ENCODE data around the gene FBXL13.

FBXL13 gene

DNA sequence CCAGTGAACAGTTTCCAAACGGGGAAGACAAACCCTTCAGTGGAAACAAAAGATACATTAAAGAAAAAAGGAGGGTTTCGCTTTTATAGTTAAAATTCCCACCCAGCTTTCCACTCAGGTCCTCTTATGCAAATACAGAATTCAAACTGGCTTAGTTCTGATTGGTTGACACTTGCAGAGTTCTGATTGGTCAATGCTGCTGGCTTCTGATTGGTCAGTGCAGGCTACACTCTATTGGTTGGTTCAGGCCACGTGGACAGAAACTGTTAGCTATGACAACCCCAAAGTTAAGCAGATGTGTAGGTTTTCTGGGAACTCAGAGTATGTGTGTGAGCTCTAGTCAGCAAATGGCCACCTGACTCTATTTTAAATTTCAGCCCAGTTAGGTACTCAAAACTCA lies 80.0 kb downstream of the FBXL13 start:
- H3K4me3 ChIP-seq (ENCODE audit: low read length): no peak overlapping the region
- TF ChIP-seq, protein P1, sequence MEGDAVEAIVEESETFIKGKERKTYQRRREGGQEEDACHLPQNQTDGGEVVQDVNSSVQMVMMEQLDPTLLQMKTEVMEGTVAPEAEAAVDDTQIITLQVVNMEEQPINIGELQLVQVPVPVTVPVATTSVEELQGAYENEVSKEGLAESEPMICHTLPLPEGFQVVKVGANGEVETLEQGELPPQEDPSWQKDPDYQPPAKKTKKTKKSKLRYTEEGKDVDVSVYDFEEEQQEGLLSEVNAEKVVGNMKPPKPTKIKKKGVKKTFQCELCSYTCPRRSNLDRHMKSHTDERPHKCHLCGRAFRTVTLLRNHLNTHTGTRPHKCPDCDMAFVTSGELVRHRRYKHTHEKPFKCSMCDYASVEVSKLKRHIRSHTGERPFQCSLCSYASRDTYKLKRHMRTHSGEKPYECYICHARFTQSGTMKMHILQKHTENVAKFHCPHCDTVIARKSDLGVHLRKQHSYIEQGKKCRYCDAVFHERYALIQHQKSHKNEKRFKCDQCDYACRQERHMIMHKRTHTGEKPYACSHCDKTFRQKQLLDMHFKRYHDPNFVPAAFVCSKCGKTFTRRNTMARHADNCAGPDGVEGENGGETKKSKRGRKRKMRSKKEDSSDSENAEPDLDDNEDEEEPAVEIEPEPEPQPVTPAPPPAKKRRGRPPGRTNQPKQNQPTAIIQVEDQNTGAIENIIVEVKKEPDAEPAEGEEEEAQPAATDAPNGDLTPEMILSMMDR (conservative IDR thresholded peaks at IDR 0.05; ENCODE audit: low read depth, low read length): no peak
- DNase-seq (ENCODE audit: low read depth): no peak

DNA sequence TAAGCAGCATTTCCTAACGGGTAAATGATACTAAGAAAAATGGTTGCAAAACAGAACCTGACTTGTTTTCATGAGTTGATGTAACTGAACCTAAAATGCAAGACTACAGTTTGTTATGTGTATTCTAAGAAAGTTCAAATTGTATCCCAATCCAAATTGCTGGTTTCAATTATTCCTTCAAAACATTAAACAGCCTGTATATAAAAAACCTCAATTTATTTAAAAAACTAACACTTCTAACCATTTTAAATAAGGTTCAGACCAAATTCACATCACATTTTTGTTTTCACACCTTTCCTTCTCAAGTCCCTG lies 80.9 kb downstream of the FBXL13 start:
- TF ChIP-seq, protein P1 (conservative IDR thresholded peaks at IDR 0.05; ENCODE audit: low read depth, low read length): no peak
- no peak for DNase-seq (ENCODE audit: low read depth)
- no peak overlapping the region for H3K4me3 ChIP-seq (ENCODE audit: low read length)

DNA sequence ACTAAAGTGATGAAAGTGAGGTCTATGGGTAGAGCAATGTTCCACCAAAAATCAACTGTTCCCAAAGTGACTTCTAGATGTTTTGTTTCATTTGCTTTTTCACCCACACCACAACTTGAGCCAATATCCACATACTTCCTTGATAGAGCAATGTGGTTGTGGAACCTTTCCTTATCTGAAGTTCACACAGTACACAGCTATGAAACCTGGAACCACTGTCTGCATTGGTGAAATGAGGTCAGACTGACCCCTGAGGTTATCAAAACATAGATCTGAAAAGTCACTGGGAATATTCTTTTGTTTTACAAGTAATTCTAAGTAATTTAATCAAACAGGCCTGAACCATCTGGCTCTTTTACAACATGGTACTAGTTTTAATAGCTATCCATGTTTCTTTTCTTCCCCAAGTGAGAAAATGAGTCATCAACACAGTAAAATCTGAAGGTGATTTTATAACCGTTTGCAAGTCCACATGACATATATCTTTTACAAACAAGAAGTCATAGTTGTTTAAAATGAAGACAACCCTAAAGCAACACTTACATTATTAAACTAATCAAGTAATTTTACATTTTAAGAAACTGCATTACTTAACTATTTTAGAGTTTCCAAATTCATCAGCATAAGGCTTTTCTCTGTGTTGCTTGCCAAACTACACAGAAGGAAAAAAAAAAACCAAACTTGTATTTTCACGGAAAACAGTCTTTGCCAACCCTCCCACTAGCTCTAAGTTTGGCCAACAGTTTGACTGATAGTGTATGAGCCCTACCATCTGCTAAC lies 81.5 kb downstream of the FBXL13 start:
- no peak overlapping the region for H3K4me3 ChIP-seq (ENCODE audit: low read length)
- DNase-seq (ENCODE audit: low read depth): peak; percentile 41
- TF ChIP-seq, protein P1 (conservative IDR thresholded peaks at IDR 0.05; ENCODE audit: low read depth, low read length): no peak

DNA sequence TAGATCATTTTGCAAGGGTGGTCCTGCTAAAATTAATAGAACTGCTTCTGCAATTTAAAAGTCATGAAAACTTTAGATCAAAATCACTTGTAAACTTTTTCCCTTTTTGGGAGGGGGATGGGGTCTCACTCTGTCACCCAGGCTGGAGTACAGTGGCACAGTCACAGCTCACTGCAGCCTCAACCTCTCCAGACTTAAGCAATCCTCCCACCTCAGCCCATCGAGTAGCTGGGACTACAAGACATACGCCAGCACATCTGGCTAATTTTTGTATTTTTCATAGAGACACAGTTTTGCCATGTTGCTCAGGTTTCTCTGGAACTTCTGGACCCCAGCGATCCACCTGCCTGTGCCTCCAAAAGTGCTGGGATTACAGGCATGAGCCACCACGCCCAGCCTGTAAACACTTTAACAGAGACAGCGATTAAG lies 82.1 kb downstream of the FBXL13 start:
- H3K4me3 ChIP-seq (ENCODE audit: low read length): no peak overlapping the region
- TF ChIP-seq, protein P1 (conservative IDR thresholded peaks at IDR 0.05; ENCODE audit: low read depth, low read length): no peak
- no peak for DNase-seq (ENCODE audit: low read depth)

DNA sequence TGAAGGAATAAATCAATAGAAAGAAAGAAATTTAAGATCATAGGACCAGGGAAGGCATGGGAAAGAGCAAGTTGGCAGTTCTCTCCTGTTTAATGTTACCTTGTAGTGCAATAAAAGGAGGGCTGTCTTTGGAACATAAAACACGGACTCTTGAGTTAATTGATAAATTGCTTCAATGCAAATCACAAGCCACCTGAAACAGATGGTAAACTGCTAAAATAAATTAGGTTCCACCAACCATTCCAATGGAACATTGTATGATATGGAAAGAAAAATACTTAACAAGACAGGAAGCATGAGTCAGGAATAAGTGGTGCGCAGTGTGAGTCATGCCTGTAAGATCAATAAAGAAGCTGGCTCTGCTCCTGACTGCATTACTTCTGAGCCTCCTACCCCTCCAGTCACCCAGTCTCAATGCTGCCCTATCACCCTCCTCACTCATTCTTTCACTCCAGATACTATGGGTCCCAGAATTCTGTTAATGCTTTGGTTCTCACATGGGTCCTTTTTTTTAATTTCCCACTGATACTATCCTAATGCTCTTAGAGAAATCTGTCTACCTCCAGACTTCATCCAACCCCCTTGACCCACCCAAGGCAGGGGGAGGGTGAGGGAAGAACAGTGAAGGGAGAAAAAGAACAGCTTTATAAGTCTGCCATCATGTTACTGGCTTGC lies 82.9 kb downstream of the FBXL13 start:
- DNase-seq (ENCODE audit: low read depth): peak; percentile 92
- H3K4me3 ChIP-seq (ENCODE audit: low read length): no peak overlapping the region
- TF ChIP-seq, protein P1 (conservative IDR thresholded peaks at IDR 0.05; ENCODE audit: low read depth, low read length): no peak

DNA sequence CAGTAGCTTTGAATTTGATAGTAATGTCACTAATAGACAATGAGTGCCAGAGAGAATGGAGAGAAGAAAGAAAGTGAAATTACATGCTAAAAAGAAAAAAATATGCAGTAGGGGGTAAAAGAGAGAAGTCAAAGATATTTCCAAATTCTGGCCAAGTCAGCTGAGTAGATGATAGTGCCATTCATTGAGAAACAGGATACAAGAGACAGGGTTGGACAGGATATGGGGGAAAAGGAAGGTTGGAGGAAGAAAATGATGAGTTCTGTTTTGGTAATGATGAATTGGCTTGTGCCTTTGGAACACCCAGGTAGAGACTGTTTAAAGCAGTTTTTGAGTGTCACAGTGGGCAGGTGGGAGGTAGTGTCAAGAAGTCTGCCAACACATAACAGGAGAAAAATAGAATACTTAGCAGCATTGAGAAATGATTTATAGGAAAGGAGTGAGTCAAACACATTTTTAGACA lies 83.5 kb downstream of the FBXL13 start:
- no peak overlapping the region for H3K4me3 ChIP-seq (ENCODE audit: low read length)
- DNase-seq (ENCODE audit: low read depth): no peak
- TF ChIP-seq, protein P1 (conservative IDR thresholded peaks at IDR 0.05; ENCODE audit: low read depth, low read length): no peak

DNA sequence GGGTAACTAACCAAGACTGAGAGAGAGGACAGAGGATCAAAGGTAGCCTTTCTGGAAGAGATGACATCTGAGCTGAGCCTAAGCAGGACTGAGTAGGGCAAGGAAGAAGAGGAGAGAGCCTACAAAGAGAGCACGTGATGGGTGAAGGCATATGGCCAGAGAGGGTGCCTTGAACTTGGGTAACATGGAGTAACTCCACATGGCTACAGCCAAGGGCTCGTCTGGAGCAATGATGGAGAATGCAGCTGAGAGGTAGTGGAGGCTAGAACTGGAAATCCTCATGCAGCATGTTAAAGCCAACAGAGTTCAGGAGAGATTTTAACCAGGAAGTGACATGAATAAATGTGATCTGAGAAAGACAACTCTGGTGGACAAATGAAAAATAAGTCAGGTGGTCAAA lies 84.0 kb downstream of the FBXL13 start:
- H3K4me3 ChIP-seq (ENCODE audit: low read length): no peak overlapping the region
- DNase-seq (ENCODE audit: low read depth): no peak
- TF ChIP-seq, protein P1 (conservative IDR thresholded peaks at IDR 0.05; ENCODE audit: low read depth, low read length): no peak

Measured in retinal pigment epithelial cell (primary cell).